ENCODE measurements around the gene KRT83.

Gene KRT83

GRCh38 chr12:52335598-52336262 is 14.5 kb upstream of the KRT83 start:
- no peaks in the 10 kb centered on the region for H3K4me1 ChIP-seq (ENCODE audit: insufficient read depth, low read length)
- peaks cover 5% of the 10 kb centered on the region for H3K27me3 ChIP-seq (ENCODE audit: insufficient read depth, low read length)
- no peaks in the 10 kb centered on the region for H3K9me3 ChIP-seq (ENCODE audit: low read length)
- no peak overlapping the region for H2AFZ ChIP-seq (ENCODE audit: low read depth, low read length)
- no peaks in the 10 kb centered on the region for H3K36me3 ChIP-seq (ENCODE audit: insufficient read depth, low read length)
- H3K4me3 ChIP-seq (ENCODE audit: low read length) = no peak overlapping the region

- Histone ChIP-seq H3K9me3 (ENCODE audit: low read length) (no peaks in the 10 kb centered on the region), H3K4me3 (ENCODE audit: low read length) (no peak overlapping the region), H3K36me3 (ENCODE audit: insufficient read depth, low read length) (no peaks in the 10 kb centered on the region), H3K4me1 (ENCODE audit: insufficient read depth, low read length) (no peaks in the 10 kb centered on the region), H2AFZ (ENCODE audit: low read depth, low read length) (no peak overlapping the region), H3K27me3 (ENCODE audit: insufficient read depth, low read length) (peaks cover 5% of the 10 kb centered on the region)
Observed at GRCh38 chr12:52334185-52334584, 13.0 kb upstream of the KRT83 start.

DNA sequence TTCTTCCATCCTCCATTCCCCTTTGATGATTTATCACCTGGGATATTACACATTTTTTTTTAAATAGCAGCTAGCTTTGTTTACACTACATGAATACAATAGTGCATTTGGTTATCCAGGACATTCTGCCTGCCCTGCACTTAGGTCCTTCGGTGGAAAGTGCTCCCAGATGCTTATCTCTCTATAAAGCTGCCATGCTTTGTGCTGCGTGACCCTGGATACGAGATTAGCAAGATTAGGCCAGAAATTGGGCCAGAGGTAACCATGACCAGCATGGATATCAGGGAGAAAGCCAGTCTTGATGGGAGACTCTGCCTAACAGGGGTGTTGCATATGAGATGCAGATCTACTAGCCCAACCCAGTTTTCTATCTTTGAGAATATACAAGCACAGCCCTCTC is 12.1 kb upstream of the KRT83 start:
- Histone ChIP-seq H3K36me3 (ENCODE audit: insufficient read depth, low read length) (no peaks in the 10 kb centered on the region), H2AFZ (ENCODE audit: low read depth, low read length) (no peak overlapping the region), H3K27me3 (ENCODE audit: insufficient read depth, low read length) (peaks cover 2% of the 10 kb centered on the region), H3K9me3 (ENCODE audit: low read length) (no peaks in the 10 kb centered on the region), H3K4me3 (ENCODE audit: low read length) (no peak overlapping the region), H3K4me1 (ENCODE audit: insufficient read depth, low read length) (no peaks in the 10 kb centered on the region)

- H3K36me3 ChIP-seq (ENCODE audit: insufficient read depth, low read length) = no peaks in the 10 kb centered on the region
- no peak overlapping the region for H2AFZ ChIP-seq (ENCODE audit: low read depth, low read length)
- no peaks in the 10 kb centered on the region for H3K9me3 ChIP-seq (ENCODE audit: low read length)
- H3K27me3 ChIP-seq (ENCODE audit: insufficient read depth, low read length) = peaks cover 2% of the 10 kb centered on the region
- H3K4me3 ChIP-seq (ENCODE audit: low read length) = no peak overlapping the region
- no peaks in the 10 kb centered on the region for H3K4me1 ChIP-seq (ENCODE audit: insufficient read depth, low read length)
Observed at GRCh38 chr12:52332381-52332780, 11.2 kb upstream of the KRT83 start.

GRCh38 chr12:52331833-52332232 is 10.6 kb upstream of the KRT83 start:
- H3K4me3 ChIP-seq (ENCODE audit: low read length) = no peak overlapping the region
- H3K36me3 ChIP-seq (ENCODE audit: insufficient read depth, low read length) = no peaks in the 10 kb centered on the region
- no peaks in the 10 kb centered on the region for H3K4me1 ChIP-seq (ENCODE audit: insufficient read depth, low read length)
- H2AFZ ChIP-seq (ENCODE audit: low read depth, low read length) = no peak overlapping the region
- H3K9me3 ChIP-seq (ENCODE audit: low read length) = no peaks in the 10 kb centered on the region
- peaks cover 2% of the 10 kb centered on the region for H3K27me3 ChIP-seq (ENCODE audit: insufficient read depth, low read length)

- Histone ChIP-seq H3K27me3 (ENCODE audit: insufficient read depth, low read length) (peaks cover 2% of the 10 kb centered on the region), H3K9me3 (ENCODE audit: low read length) (no peaks in the 10 kb centered on the region), H3K4me3 (ENCODE audit: low read length) (no peak overlapping the region), H2AFZ (ENCODE audit: low read depth, low read length) (no peak overlapping the region), H3K36me3 (ENCODE audit: insufficient read depth, low read length) (no peaks in the 10 kb centered on the region), H3K4me1 (ENCODE audit: insufficient read depth, low read length) (no peaks in the 10 kb centered on the region)
Observed at GRCh38 chr12:52331039-52331438, 9.8 kb upstream of the KRT83 start.

DNA sequence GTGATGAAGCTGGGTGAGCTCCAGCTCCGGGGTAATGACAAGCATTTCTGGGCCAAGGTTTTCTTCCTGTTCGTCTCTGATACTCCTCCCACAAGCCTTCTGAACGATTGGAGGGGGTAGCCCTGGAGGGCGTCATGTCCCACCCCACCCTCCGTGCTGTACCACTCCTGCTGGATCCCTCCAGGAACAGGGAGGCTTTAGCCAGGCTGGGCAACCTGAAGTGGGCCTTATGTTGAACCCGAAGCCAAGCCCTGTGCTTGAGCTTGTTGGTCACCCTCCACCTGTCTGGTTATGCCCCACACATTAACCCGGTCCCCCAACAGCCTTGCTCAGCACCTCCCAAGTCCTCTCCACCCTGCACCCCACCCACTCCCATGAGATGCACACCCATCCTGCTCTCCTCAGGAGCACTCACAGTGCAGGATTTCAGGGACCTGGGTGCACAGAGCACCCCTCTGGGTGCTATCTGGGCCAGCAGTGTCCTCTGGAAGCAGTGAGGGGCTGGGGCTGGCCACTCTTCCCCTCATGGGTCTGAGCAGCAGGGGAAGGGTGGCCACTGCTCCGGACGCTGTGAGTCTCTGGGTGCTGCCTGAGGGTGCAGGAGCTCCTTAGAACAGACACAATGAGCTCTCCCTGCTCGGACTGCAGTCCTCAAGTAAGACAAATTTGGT is 6.8 kb upstream of the KRT83 start:
- no peak overlapping the region for H3K4me3 ChIP-seq (ENCODE audit: low read length)
- no peaks in the 10 kb centered on the region for H3K36me3 ChIP-seq (ENCODE audit: insufficient read depth, low read length)
- H3K27me3 ChIP-seq (ENCODE audit: insufficient read depth, low read length) = peaks cover 2% of the 10 kb centered on the region
- no peak overlapping the region for H2AFZ ChIP-seq (ENCODE audit: low read depth, low read length)
- H3K9me3 ChIP-seq (ENCODE audit: low read length) = no peaks in the 10 kb centered on the region
- H3K4me1 ChIP-seq (ENCODE audit: insufficient read depth, low read length) = no peaks in the 10 kb centered on the region

DNA sequence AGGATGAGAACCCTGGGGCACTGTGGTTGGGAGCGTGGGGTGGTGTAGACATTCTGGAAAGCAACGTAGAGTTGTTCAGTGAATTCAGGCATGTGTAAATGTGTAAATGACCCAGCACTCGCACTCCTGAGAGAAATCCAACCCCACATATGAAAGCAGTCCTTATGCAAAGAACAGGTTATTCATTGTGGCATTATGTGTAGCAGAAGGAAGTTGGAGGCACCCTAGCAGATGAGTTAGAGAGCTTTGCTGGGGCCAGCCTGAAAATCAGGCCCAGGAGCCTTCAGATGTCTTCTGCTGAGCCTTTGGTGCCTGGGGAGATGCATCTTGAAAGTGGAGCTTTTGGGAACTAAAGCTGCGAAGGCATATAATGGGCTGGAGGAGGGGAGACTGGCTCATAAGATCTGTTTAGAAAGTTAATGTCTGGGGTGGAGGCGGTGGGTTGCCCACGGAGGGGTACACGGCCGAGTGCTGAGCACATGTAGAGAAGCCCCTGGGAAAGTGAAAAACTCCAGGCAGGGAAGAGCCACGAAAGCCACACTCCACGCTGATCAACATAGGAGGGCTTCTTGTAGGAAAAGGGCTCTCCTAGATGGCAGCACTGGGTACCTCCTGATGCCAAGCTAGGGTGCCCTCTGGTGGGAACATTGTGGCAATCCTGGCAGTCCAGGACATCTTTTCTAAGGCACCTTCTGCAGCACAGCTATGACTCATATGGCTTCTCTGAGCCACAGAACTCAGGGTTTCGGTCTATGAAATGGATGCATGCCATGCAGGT is 6.0 kb upstream of the KRT83 start:
- Histone ChIP-seq H3K4me3 (ENCODE audit: low read length) (no peak overlapping the region), H2AFZ (ENCODE audit: low read depth, low read length) (no peak overlapping the region), H3K27me3 (ENCODE audit: insufficient read depth, low read length) (peaks cover 2% of the 10 kb centered on the region), H3K9me3 (ENCODE audit: low read length) (no peaks in the 10 kb centered on the region), H3K4me1 (ENCODE audit: insufficient read depth, low read length) (no peaks in the 10 kb centered on the region), H3K36me3 (ENCODE audit: insufficient read depth, low read length) (no peaks in the 10 kb centered on the region)

GRCh38 chr12:52324153-52324444 is 2.9 kb upstream of the KRT83 start:
- no peak overlapping the region for H2AFZ ChIP-seq (ENCODE audit: low read depth, low read length)
- H3K27me3 ChIP-seq (ENCODE audit: insufficient read depth, low read length) = no peaks in the 10 kb centered on the region
- no peaks in the 10 kb centered on the region for H3K4me1 ChIP-seq (ENCODE audit: insufficient read depth, low read length)
- no peaks in the 10 kb centered on the region for H3K9me3 ChIP-seq (ENCODE audit: low read length)
- H3K4me3 ChIP-seq (ENCODE audit: low read length) = no peak overlapping the region
- H3K36me3 ChIP-seq (ENCODE audit: insufficient read depth, low read length) = no peaks in the 10 kb centered on the region

DNA sequence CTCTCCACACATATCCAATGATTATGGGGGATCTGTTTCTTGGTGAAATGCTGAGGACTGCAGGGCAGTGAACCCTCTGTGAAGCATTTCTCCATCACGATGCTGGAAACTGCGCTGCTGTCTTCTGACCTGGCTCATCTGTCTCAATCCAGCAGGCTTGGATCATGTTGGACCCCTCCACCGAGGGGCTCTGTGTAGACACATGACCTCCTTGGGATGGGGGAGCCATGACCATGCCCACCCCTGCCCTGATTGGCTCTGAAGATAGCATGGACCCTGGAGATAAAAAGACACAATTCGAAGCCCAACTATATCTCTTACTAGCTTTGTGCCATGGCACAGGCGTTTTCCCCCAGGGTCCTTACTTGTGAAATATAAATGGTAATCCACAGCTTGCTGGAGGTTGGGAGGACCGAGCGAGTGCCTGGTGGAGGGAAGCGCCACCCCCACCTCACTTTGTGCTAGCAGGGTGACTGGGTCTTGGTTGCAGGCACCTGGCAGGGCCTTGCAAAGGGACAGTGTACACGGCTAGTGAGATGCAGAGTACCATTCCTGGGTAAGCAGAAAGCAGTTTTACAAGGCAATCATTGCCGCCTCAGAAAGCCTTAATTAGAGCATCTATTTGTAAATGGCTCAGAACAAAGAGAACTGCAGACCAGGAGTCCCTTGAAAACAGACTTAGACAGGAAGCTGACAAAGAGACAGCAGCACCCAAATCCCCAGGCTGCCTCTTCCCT is 2.4 kb upstream of the KRT83 start:
- Histone ChIP-seq H3K27me3 (ENCODE audit: insufficient read depth, low read length) (no peaks in the 10 kb centered on the region), H3K9me3 (ENCODE audit: low read length) (no peaks in the 10 kb centered on the region), H2AFZ (ENCODE audit: low read depth, low read length) (no peak overlapping the region), H3K36me3 (ENCODE audit: insufficient read depth, low read length) (no peaks in the 10 kb centered on the region), H3K4me3 (ENCODE audit: low read length) (no peak overlapping the region), H3K4me1 (ENCODE audit: insufficient read depth, low read length) (no peaks in the 10 kb centered on the region)

DNA sequence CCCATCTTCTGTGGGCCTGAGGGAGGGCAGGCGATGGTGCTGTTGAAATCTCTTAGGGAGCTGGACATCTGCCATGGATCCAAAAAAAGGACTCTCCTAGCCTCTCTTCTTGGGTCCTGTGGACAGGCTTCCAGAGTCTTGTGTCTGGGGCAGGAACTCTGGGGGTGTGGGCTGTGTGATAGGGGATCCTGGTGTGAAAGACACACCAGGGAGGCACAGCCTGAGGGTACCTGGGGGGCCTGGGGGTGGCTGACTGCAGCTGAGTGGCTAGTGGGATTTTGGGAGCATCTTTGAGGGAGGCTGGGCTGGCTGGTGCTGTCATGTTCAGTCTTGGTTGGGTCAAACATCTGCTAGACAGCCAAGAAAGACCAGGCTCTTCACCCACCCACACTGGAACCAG is 1.8 kb upstream of the KRT83 start:
- no peaks in the 10 kb centered on the region for H3K27me3 ChIP-seq (ENCODE audit: insufficient read depth, low read length)

GRCh38 chr12:52322069-52322468 is 871 bp upstream of the KRT83 start:
- no peak overlapping the region for H3K4me3 ChIP-seq (ENCODE audit: low read length)
- no peaks in the 10 kb centered on the region for H3K27me3 ChIP-seq (ENCODE audit: insufficient read depth, low read length)
- no peaks in the 10 kb centered on the region for H3K9me3 ChIP-seq (ENCODE audit: low read length)
- H3K4me1 ChIP-seq (ENCODE audit: insufficient read depth, low read length) = no peaks in the 10 kb centered on the region
- H2AFZ ChIP-seq (ENCODE audit: low read depth, low read length) = no peak overlapping the region
- H3K36me3 ChIP-seq (ENCODE audit: insufficient read depth, low read length) = no peaks in the 10 kb centered on the region

More for the DNA sequence above, 1.8 kb upstream of the KRT83 start:
- Histone ChIP-seq H3K36me3 (ENCODE audit: insufficient read depth, low read length) (no peaks in the 10 kb centered on the region), H3K4me1 (ENCODE audit: insufficient read depth, low read length) (no peaks in the 10 kb centered on the region), H2AFZ (ENCODE audit: low read depth, low read length) (no peak overlapping the region), H3K4me3 (ENCODE audit: low read length) (no peak overlapping the region), H3K9me3 (ENCODE audit: low read length) (no peaks in the 10 kb centered on the region)

GRCh38 chr12:52321418-52321817 is 220 bp upstream of the KRT83 start:
- no peaks in the 10 kb centered on the region for H3K27me3 ChIP-seq (ENCODE audit: insufficient read depth, low read length)

More at GRCh38 chr12:52321418-52321817, 220 bp upstream of the KRT83 start:
- H3K36me3 ChIP-seq (ENCODE audit: insufficient read depth, low read length) = no peaks in the 10 kb centered on the region
- H3K4me3 ChIP-seq (ENCODE audit: low read length) = no peak overlapping the region
- H3K4me1 ChIP-seq (ENCODE audit: insufficient read depth, low read length) = no peaks in the 10 kb centered on the region
- no peaks in the 10 kb centered on the region for H3K9me3 ChIP-seq (ENCODE audit: low read length)
- H2AFZ ChIP-seq (ENCODE audit: low read depth, low read length) = no peak overlapping the region
